PC-3 (cell line): ENCODE data around the gene ARHGAP31. TPM values are rescaled to one million over a fixed set of nuclear protein-coding genes. Genes with fewer than 3 reads are reported as not detected.
A peak's percentile ranks its signal among the peaks of the same experiment; 100 is the strongest.
"Not testable (repeated sequence)": the region's sequence is repeated elsewhere in the genome, so short reads cannot be mapped to it uniquely, and the experiment has no call there.

ENCODE experiments used
- ATAC-seq: fragments of 200-7000 bp; cut with Tn5 transposase; 2 replicates; pipeline ENCODE4 v1.9.1; 2020; ENCODE audit warnings: mild to moderate bottlenecking, moderate library complexity
- BruUV-seq: library from RNA; stranded (reverse); fragments of 400-500 nt; replicated peaks from 2 replicates; lab custom pipeline; 2021; lab: Mats Ljungman, UMichigan
- CTCF ChIA-PET: fragments of 300-600 bp; sonication (Branson Sonifier 250); formaldehyde crosslinking; loops from one replicate; lab custom pipeline; 2022; ENCODE audit warnings: antibody characterized with exemption; lab: Charles Lee
- POLR2A ChIA-PET: fragments of 300-600 bp; sonication (Branson Sonifier 250); formaldehyde crosslinking; loops from one replicate; lab custom pipeline; 2022; ENCODE audit warnings: antibody characterized with exemption; ENCODE audit not compliant: unreplicated experiment; lab: Charles Lee
- DNase-seq: peaks from one replicate; pipeline ENCODE4 v3.0.0-alpha.2; 2015
- H2AFZ ChIP-seq: fragments of 300-600 bp; sonication (generic); 2 replicates; pipeline ENCODE4 v1.6.0; 2016; ENCODE audit warnings: antibody characterized with exemption, low read length
- H3F3A ChIP-seq: fragments of 300-600 bp; sonication (generic); one replicate; pipeline ENCODE4 v1.6.0; 2017; ENCODE audit warnings: antibody characterized with exemption, low read length, control low read depth, mild to moderate bottlenecking; ENCODE audit not compliant: unreplicated experiment
- H3K27ac ChIP-seq: fragments of 300-600 bp; sonication (generic); 2 replicates; pipeline ENCODE4 v1.5.1; 2016; ENCODE audit warnings: mild to moderate bottlenecking, low read length
- H3K27me3 ChIP-seq: fragments of 300-600 bp; sonication (generic); 2 replicates; pipeline ENCODE4 v1.6.1; 2016; ENCODE audit warnings: low read length, mixed read lengths
- H3K36me3 ChIP-seq: fragments of 300-600 bp; sonication (generic); 2 replicates; pipeline ENCODE4 v1.6.1; 2016; ENCODE audit warnings: low read depth, mixed run types, low read length, mixed read lengths
- H3K4me1 ChIP-seq: fragments of 300-600 bp; sonication (generic); 2 replicates; pipeline ENCODE4 v1.5.1; 2016; ENCODE audit warnings: low read length; ENCODE audit not compliant: insufficient read depth
- H3K4me2 ChIP-seq: fragments of 300-600 bp; sonication (generic); 2 replicates; pipeline ENCODE4 v1.6.0; 2016; ENCODE audit warnings: low read length
- H3K4me3 ChIP-seq: fragments of 300-600 bp; sonication (generic); 2 replicates; pipeline ENCODE4 v1.5.1; 2016; ENCODE audit warnings: mild to moderate bottlenecking, low read length, mixed read lengths
- H3K79me2 ChIP-seq: fragments of 300-600 bp; sonication (generic); 2 replicates; pipeline ENCODE4 v1.6.1; 2017; ENCODE audit warnings: low read length, mixed read lengths
- H3K9ac ChIP-seq: fragments of 300-600 bp; sonication (generic); 2 replicates; pipeline ENCODE4 v1.6.0; 2016; ENCODE audit warnings: mild to moderate bottlenecking, low read length
- H3K9me2 ChIP-seq: fragments of 300-600 bp; sonication (generic); replicated peaks from 2 replicates; pipeline ENCODE4 v1.6.1; 2016; ENCODE audit warnings: mixed run types, low read length, mixed read lengths
- H3K9me3 ChIP-seq: fragments of 300-600 bp; sonication (generic); 2 replicates; pipeline ENCODE4 v1.6.1; 2016; ENCODE audit warnings: low read length, mixed read lengths
- H4K20me1 ChIP-seq: fragments of 300-600 bp; sonication (generic); 2 replicates; pipeline ENCODE4 v1.6.1; 2016; ENCODE audit warnings: low read length, mixed read lengths
- EZH2 ChIP-seq: fragments of 300-600 bp; sonication (generic); IDR thresholded peaks from one replicate; pipeline ENCODE4 v1.6.1; 2017; ENCODE audit warnings: antibody characterized with exemption, mild to moderate bottlenecking, low read length; ENCODE audit not compliant: unreplicated experiment
- EZH2phosphoT487 ChIP-seq: fragments of 300-600 bp; sonication (generic); IDR thresholded peaks from 2 replicates; pipeline ENCODE4 v1.6.1; 2018; ENCODE audit warnings: mild to moderate bottlenecking, antibody characterized with exemption, low read length, borderline replicate concordance
- intact Hi-C: fragments of 100-400 bp; cut with micrococcal nuclease; formaldehyde crosslinking; loops from 2 replicates; pipeline ENCODE4 v1.9.0; 2023
- total RNA-seq: library from RNA; depleted of rRNA; stranded (reverse); fragments of >200 nt; gene quantifications from 2 replicates; pipeline ENCODE4 v1.2.3, GENCODE V29; 2014
- TF ChIP-seq, protein P1 (sequence below): fragments of 300-600 bp; sonication (generic); conservative IDR thresholded peaks from 2 replicates; pipeline ENCODE4 v1.5.1; 2017; ENCODE audit warnings: antibody characterized with exemption, low read depth, mild to moderate bottlenecking, low read length

Gene ARHGAP31
- total RNA-seq, 1 experiment from 2014 or later, result 7.8 TPM

GRCh38 chr3:119258915-119259314 is 35.3 kb upstream of the ARHGAP31 start:
- Histone ChIP-seq H3K9me2 (no peaks in the 10 kb centered on the region), H3K79me2 (no peaks in the 10 kb centered on the region), H3K27me3 (no peaks in the 10 kb centered on the region), H4K20me1 (no peaks in the 10 kb centered on the region), H3K36me3 (no peaks in the 10 kb centered on the region), H3K4me2 (no peak overlapping the region), H3K9me3 (no peaks in the 10 kb centered on the region), H3F3A (no peaks in the 10 kb centered on the region), H2AFZ (peak overlapping the region; percentile 49), H3K27ac (no peak overlapping the region), H3K4me3 (no peak overlapping the region), H3K4me1 (peaks cover 14% of the 10 kb centered on the region; the same call in 1 of the 2 replicates), H3K9ac (no peak overlapping the region)
- no TSS peak for BruUV-seq
- CTCF ChIA-PET, result interaction anchor here (1.1 kb wide), 1 partner anchor 18 kb away, joined by 4 read pairs; no protein-coding TSS in a partner anchor
- intact Hi-C loops, result no loop called here
- DNase-seq, result no peak
- peak; percentile 65 for ATAC-seq
- POLR2A ChIA-PET, result no interaction called here
- no peak for TF ChIP-seq EZH2phosphoT487
- TF ChIP-seq, protein P1, sequence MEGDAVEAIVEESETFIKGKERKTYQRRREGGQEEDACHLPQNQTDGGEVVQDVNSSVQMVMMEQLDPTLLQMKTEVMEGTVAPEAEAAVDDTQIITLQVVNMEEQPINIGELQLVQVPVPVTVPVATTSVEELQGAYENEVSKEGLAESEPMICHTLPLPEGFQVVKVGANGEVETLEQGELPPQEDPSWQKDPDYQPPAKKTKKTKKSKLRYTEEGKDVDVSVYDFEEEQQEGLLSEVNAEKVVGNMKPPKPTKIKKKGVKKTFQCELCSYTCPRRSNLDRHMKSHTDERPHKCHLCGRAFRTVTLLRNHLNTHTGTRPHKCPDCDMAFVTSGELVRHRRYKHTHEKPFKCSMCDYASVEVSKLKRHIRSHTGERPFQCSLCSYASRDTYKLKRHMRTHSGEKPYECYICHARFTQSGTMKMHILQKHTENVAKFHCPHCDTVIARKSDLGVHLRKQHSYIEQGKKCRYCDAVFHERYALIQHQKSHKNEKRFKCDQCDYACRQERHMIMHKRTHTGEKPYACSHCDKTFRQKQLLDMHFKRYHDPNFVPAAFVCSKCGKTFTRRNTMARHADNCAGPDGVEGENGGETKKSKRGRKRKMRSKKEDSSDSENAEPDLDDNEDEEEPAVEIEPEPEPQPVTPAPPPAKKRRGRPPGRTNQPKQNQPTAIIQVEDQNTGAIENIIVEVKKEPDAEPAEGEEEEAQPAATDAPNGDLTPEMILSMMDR, result no peak

DNA sequence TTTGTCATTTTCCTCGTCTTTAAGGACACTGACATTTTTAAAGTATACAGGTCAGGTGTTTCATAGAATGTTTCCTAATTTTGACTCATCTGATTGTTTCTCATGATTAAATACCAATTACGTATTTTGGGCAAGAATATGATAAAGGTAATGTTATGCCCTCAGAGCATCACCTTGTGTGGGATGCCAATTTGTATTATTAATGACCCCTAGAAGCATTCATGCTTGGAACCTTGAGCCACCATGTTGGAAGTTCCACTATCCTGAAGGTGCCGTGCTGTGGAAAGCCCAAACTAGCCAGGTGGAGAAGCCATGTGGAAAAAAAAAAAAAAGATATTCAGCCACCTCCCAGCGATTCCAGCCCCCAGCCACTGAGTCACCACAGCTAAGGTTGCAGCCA is 34.4 kb upstream of the ARHGAP31 start:
- Histone ChIP-seq H3K79me2 (no peaks in the 10 kb centered on the region), H3K4me2 (no peak overlapping the region), H3K4me3 (no peak overlapping the region), H3K9me3 (no peaks in the 10 kb centered on the region), H3K27me3 (no peaks in the 10 kb centered on the region), H3K9me2 (no peaks in the 10 kb centered on the region), H2AFZ (peak overlapping the region; percentile 16; the same call in 1 of the 2 replicates), H3K36me3 (no peaks in the 10 kb centered on the region), H4K20me1 (no peaks in the 10 kb centered on the region), H3K9ac (no peak overlapping the region), H3F3A (no peaks in the 10 kb centered on the region), H3K4me1 (peaks cover 14% of the 10 kb centered on the region; the same call in 1 of the 2 replicates), H3K27ac (no peak overlapping the region)
- BruUV-seq, result no TSS peak
- TF ChIP-seq EZH2phosphoT487 (no peak), EZH2 (no peak)
- TF ChIP-seq, protein P1, result no peak
- ChIA-PET POLR2A (no interaction called here), CTCF (no interaction called here)
- intact Hi-C loops, result no loop called here
- DNase-seq (no peak), ATAC-seq (no peak)

GRCh38 chr3:119261055-119261454 is 33.1 kb upstream of the ARHGAP31 start:
- no peaks in the 10 kb centered on the region for H3K79me2 ChIP-seq
- BruUV-seq, result no TSS peak
- no peaks in the 10 kb centered on the region for H3K36me3 ChIP-seq
- TF ChIP-seq EZH2phosphoT487, result no peak
- DNase-seq (no peak), ATAC-seq (no peak)
- no peaks in the 10 kb centered on the region for H4K20me1 ChIP-seq
- no peaks in the 10 kb centered on the region for H3K27me3 ChIP-seq
- POLR2A ChIA-PET, result no interaction called here
- H3K9ac ChIP-seq, result no peak overlapping the region
- H3K9me2 ChIP-seq, result no peaks in the 10 kb centered on the region
- peaks cover 14% of the 10 kb centered on the region; the same call in 1 of the 2 replicates for H3K4me1 ChIP-seq
- H3K4me3 ChIP-seq, result no peak overlapping the region
- intact Hi-C loops, result no loop called here
- no peaks in the 10 kb centered on the region for H3K9me3 ChIP-seq
- H3F3A ChIP-seq, result no peaks in the 10 kb centered on the region
- H3K27ac ChIP-seq, result no peak overlapping the region
- H2AFZ ChIP-seq, result no peak overlapping the region
- no peak overlapping the region for H3K4me2 ChIP-seq
- CTCF ChIA-PET, result interaction anchor here (0.6 kb wide), 1 partner anchor 15 kb away, joined by 16 read pairs; no protein-coding TSS in a partner anchor

DNA sequence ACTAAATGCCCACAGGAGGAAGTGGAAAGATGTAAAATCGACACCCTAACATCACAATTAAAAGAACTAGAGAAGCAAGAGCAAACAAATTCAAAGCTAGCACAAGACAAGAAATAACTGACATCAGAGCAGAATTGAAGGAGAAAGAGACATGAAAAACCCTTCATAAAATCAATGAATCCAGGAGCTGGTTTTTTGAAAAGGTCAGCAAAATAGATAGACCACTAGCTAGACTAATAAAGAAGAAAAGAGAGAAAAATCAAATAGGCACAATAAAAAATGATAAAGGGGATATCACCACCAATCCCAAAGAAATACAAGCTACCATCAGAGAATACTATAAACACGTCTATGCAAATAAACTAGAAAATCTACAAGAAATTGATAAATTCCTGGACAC is 24.0 kb upstream of the ARHGAP31 start:
- intact Hi-C loops, result loop anchor here (10.0 kb wide), 1 partner anchor 155 kb away; no protein-coding TSS in a partner anchor

More for the DNA sequence above, 24.0 kb upstream of the ARHGAP31 start:
- H2AFZ ChIP-seq, H3K79me2 ChIP-seq, H3K36me3 ChIP-seq, H4K20me1 ChIP-seq, BruUV-seq, H3K27me3 ChIP-seq, H3K9me3 ChIP-seq, H3K27ac ChIP-seq, H3K4me1 ChIP-seq, H3K9me2 ChIP-seq, CTCF ChIA-PET, DNase-seq, H3K9ac ChIP-seq, ATAC-seq, H3K4me2 ChIP-seq, POLR2A ChIA-PET, H3K4me3 ChIP-seq, H3F3A ChIP-seq: not testable (repeated sequence)
